ENCODE measurements around the gene ATP2C2. TPM values are rescaled to one million over a fixed set of nuclear protein-coding genes. Genes with fewer than 3 reads are reported as not detected.

Gene ATP2C2
- total and polyA plus RNA-seq, 9 of the 15 experiments (the other 6 are each of a cell fraction or from before 2014, with no cell fraction given): 0.75 TPM; not detected in 8

GRCh38 chr16:84320511-84320910 is 47.8 kb upstream of the ATP2C2 start:
- in situ Hi-C loops (cut with MboI) (no loop called here), intact Hi-C loops (cut with micrococcal nuclease) (no loop called here)
- Histone ChIP-seq H3K79me2 (ENCODE audit: control insufficient read depth, insufficient read depth, low read length) (no peaks in the 10 kb centered on the region), H3K4me3 (no peak overlapping the region), H3K4me2 (ENCODE audit: insufficient read depth, low read length) (no peak overlapping the region), H3K9ac (ENCODE audit: insufficient read depth in 1 of 2, low read depth in 2 of 2, low read length in 2 of 2) (no peak overlapping the region), H3K9me1 (ENCODE audit: control insufficient read depth, insufficient read depth, low read length) (no peaks in the 10 kb centered on the region), H3K27ac (ENCODE audit: extremely low read depth, low read depth, low read length) (no peak overlapping the region), H3K4me1 (replicated peaks in 1 of 2; ENCODE audit: control insufficient read depth in 2 of 2, insufficient read depth in 2 of 2, low read length in 2 of 2) (no peaks in the 10 kb centered on the region), H2AFZ (ENCODE audit: low read depth, low read length) (no peak overlapping the region), H3K36me3 (ENCODE audit: control insufficient read depth, insufficient read depth, low read length) (no peaks in the 10 kb centered on the region), H3K9me3 (replicated peaks; ENCODE audit: control insufficient read depth, insufficient read depth, low read depth, low read length) (peaks cover 2% of the 10 kb centered on the region; the same call in 1 of the 2 replicates), H3K27me3 (ENCODE audit: control insufficient read depth in 2 of 2, insufficient read depth in 2 of 2, low read length in 2 of 2) (peaks cover 42 to 50% of the 10 kb centered on the region in 2 experiments), H4K20me1 (replicated peaks; ENCODE audit: control insufficient read depth, insufficient read depth, low read length) (no peaks in the 10 kb centered on the region)
- FAIRE-seq: no peak
- 1% methylated on average over 5 of the region's 5 CpGs for WGBS (ENCODE audit: insufficient coverage, low coverage, missing lambda C conversion rate)
- ATAC-seq: no peak
- ChIA-PET CTCF (ENCODE audit: low intra/inter-chr PET ratio) (no interaction called here), POLR2A (no interaction called here)
- BruUV-seq (replicated peaks): no TSS peak
- no peak for DNase-seq (ENCODE audit: extremely low read depth in 1 of 4, low spot score in 3 of 4)
- TF ChIP-seq DNMT1 (IDR thresholded peaks at IDR 0.05) (no peak), MAZ (CRISPR knock-in tag; conservative IDR thresholded peaks at IDR 0.05 in 1 of 2, IDR thresholded peaks at IDR 0.05 in 1 of 2) (no peak), CUX1 (CRISPR knock-in tag; IDR thresholded peaks at IDR 0.05) (no peak), ZNF165 (CRISPR knock-in tag; IDR thresholded peaks at IDR 0.05; ENCODE audit: borderline replicate concordance) (no peak), CEBPZ (IDR thresholded peaks at IDR 0.05; ENCODE audit: borderline replicate concordance, low read depth, low read length) (no peak)

All from K562 (cell line).